Motor neuron (in vitro differentiated cells): Measurements from ENCODE around the gene CEPT1. TPM values are rescaled to one million over a fixed set of nuclear protein-coding genes. Genes with fewer than 3 reads are reported as not detected.

ENCODE experiments used
- ATAC-seq, 8 experiments: fragments of 200-7000 bp; cut with Tn5 transposase; replicated peaks in 6 of 8; 2 replicates each; pipeline ENCODE4 v1.8.0; 2021; ENCODE audit warnings: mild to moderate bottlenecking in 8 of 8, moderate library complexity in 8 of 8
- H3K27ac ChIP-seq, 2 donors: fragments of 250-450 bp; sonication (Bioruptor Pico); 2 replicates each; pipeline ENCODE4 v1.9.0; 2021; ENCODE audit warnings: antibody characterized with exemption in 2 of 2, mild to moderate bottlenecking in 2 of 2, moderate library complexity in 1 of 2
- H3K4me1 ChIP-seq, 2 donors: fragments of 250-450 bp; sonication (Bioruptor Pico); replicated peaks in 1 of 2; 2 replicates each; pipeline ENCODE4 v1.6.1; 2021; ENCODE audit warnings: antibody characterized with exemption in 2 of 2, mild to moderate bottlenecking in 2 of 2, moderate library complexity in 1 of 2
- H3K4me3 ChIP-seq, 5 donors: fragments of 250-450 bp; sonication (Bioruptor Pico); 2 replicates each; pipeline ENCODE4 v1.9.0; 2021; ENCODE audit warnings: antibody characterized with exemption in 5 of 5, mild to moderate bottlenecking in 5 of 5, moderate library complexity in 4 of 5
- WGBS, 10 experiments: fragments of 450-650 bp; shearing (Covaris generic); methylation state at CpG; one replicate each; pipeline ENCODE4 v1.0.0; 2022; 5-methylcytosine and 5-hydroxymethylcytosine counted together
- in situ Hi-C, 9 experiments: fragments of 400-800 bp; cut with MboI; loops; one replicate each; pipeline ENCODE4 v1.15.0; 2021; ENCODE audit warnings: low sequenced_read_pairs in 9 of 9, low pct_unique_long_range_greater_than_20kb in 2 of 9; ENCODE audit not compliant: unreplicated experiment in 9 of 9
- total RNA-seq, 8 experiments: library from RNA; unstranded; fragments of 300-600 nt; gene quantifications; 2 replicates each; pipeline versions ENCODE4 v1.2.3 to v1.2.4, GENCODE V29; 2022

Gene CEPT1
- total RNA-seq, 8 experiments from 2014 or later: 18.7 to 48.5 (median 28.6) TPM

DNA sequence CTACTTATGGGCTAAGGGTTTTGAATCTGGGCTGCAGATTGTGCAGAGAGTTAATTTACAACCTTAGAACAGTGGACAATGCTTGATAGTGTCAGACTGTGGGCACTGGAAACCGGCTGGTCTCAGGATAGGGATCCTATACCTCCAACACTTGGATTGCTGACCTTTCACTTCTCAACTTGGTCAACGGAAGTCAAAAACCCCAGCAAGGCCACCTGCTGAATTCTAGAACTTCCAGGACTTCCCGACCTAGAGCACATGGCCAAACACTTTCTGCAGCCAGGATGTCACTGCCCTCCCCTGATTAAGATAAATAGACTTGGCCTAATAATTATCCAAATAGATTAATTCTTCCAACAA is 60.8 kb downstream of the CEPT1 start:
- no peak overlapping the region for H3K4me3 ChIP-seq
- H3K27ac ChIP-seq: no peak overlapping the region
- no peaks in the 10 kb centered on the region for H3K4me1 ChIP-seq
- in situ Hi-C loops: loop anchor here in 4 of 9 experiments (25.0 kb wide), 3 partner anchors 212 to 587 kb away; partner anchors contain the start of gene DDX20 (in 2 of the 4)
- no peak for ATAC-seq
- 20 to 100% (median 76%) methylated on average over 1 to 3 of the region's 3 CpGs; no CpG with 5 or more reads in 2 of the 10 experiments for WGBS, 10 experiments

DNA sequence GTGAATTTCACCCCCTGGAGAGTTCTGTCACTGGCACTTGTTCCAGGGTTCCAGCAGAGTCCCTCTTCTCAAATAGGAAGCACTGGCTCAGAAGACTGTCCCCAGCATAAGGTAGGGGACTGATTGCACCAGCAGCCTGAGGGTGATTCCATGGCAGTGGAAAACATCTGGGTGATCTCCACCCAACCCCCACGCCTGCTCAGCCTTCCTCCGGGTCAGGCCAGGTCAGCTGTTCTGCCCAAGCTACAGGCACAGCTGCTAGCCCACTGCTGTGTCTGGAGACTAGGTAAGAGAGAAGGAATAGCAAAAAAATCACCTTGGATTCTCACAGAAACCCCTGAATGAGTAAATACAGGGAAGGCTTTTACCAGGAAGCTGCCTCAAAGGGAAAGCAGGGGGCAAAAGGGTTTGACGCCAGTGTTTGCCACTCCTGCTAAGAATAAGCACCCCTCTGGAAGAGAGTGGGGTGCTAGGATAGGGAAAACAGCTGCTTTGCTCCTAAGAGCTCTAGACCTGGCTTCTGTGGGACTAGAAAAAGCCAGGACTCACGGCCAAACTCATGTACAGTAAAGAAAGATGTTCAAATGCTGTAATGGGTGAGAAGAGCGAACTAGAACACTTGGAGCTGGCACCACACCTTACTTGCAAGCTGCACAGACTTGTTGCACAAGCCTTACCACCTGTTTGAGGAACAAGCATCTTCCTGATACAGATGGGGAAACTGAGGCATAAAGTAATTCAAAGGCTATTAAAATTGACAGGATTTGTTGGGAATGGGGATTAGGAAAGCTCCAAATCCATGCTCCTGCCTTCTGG is 61.5 kb downstream of the CEPT1 start:
- in situ Hi-C loops: loop anchor here in 4 of 9 experiments (25.0 kb wide), 3 partner anchors 211 to 586 kb away; partner anchors contain the start of gene DDX20 (in 2 of the 4)
- peak in 1 of 8 experiments; percentile 5 for ATAC-seq
- H3K4me3 ChIP-seq: no peak overlapping the region
- no peak overlapping the region for H3K27ac ChIP-seq
- H3K4me1 ChIP-seq: no peaks in the 10 kb centered on the region
- 18 to 100% (median 80%) methylated on average over 1 to 5 of the region's 5 CpGs; no CpG with 5 or more reads in 1 of the 10 experiments for WGBS, 10 experiments

- Histone ChIP-seq H3K27ac (no peak overlapping the region), H3K4me1 (no peaks in the 10 kb centered on the region), H3K4me3 (no peak overlapping the region)
- in situ Hi-C loops: loop anchor here in 4 of 9 experiments (25.0 kb wide), 3 partner anchors 210 to 585 kb away; partner anchors contain the start of gene DDX20 (in 2 of the 4)
- 90 to 100% (median 100%) methylated on average over 1 of the region's 1 CpG; no CpG with 5 or more reads in 2 of the 10 experiments for WGBS, 10 experiments
- ATAC-seq: no peak
These were observed 62.3 kb downstream of the CEPT1 start for GRCh38 chr1:111202366-111202706.

- Histone ChIP-seq H3K27ac (no peak overlapping the region), H3K4me1 (no peaks in the 10 kb centered on the region), H3K4me3 (no peak overlapping the region)
- WGBS, 10 experiments: 63 to 100% (median 89%) methylated on average over 1 to 4 of the region's 4 CpGs; no CpG with 5 or more reads in 2 of the 10 experiments
- ATAC-seq: peak in 1 of 8 experiments; percentile 27
- in situ Hi-C loops: loop anchor here in 4 of 9 experiments (25.0 kb wide), 3 partner anchors 209 to 584 kb away; partner anchors contain the start of gene DDX20 (in 2 of the 4)
These were observed 62.9 kb downstream of the CEPT1 start for GRCh38 chr1:111202707-111203623.

GRCh38 chr1:111203681-111204200 is 63.7 kb downstream of the CEPT1 start:
- in situ Hi-C loops: loop anchor here in 4 of 9 experiments (25.0 kb wide), 3 partner anchors 209 to 584 kb away; partner anchors contain the start of gene DDX20 (in 2 of the 4)
- peak overlapping the region; percentile 10 to 32 (median 26) for H3K4me3 ChIP-seq
- H3K4me1 ChIP-seq: no peaks in the 10 kb centered on the region
- ATAC-seq: peak in 6 of 8 experiments; percentile 48 to 71 (median 60)
- H3K27ac ChIP-seq: no peak overlapping the region
- WGBS, 10 experiments: 25 to 87% (median 82%) methylated on average over 2 to 6 of the region's 41 CpGs; no CpG with 5 or more reads in 6 of the 10 experiments

GRCh38 chr1:111204201-111204982 is 64.4 kb downstream of the CEPT1 start:
- Histone ChIP-seq H3K27ac (no peak overlapping the region), H3K4me3 (peak overlapping the region; percentile 10 to 32 (median 26)), H3K4me1 (no peaks in the 10 kb centered on the region)
- in situ Hi-C loops: loop anchor here in 4 of 9 experiments (25.0 kb wide), 3 partner anchors 208 to 583 kb away; partner anchors contain the start of gene DDX20 (in 2 of the 4)
- WGBS, 10 experiments: 9 to 100% (median 46%) methylated on average over 2 to 11 of the region's 61 CpGs; no CpG with 5 or more reads in 3 of the 10 experiments
- ATAC-seq: peak in 7 of 8 experiments; percentile 31 to 79 (median 62)

- in situ Hi-C loops: loop anchor here in 4 of 9 experiments (25.0 kb wide), 3 partner anchors 207 to 582 kb away; partner anchors contain the start of gene DDX20 (in 2 of the 4)
- Histone ChIP-seq H3K4me3 (no peak overlapping the region), H3K27ac (no peak overlapping the region)
These were observed 65.1 kb downstream of the CEPT1 start for GRCh38 chr1:111204983-111205713.

GRCh38 chr1:111205714-111206050 is 65.7 kb downstream of the CEPT1 start:
- no peak for ATAC-seq
- WGBS, 10 experiments: 14 to 100% (median 89%) methylated on average over 2 of the region's 2 CpGs; no CpG with 5 or more reads in 2 of the 10 experiments
- Histone ChIP-seq H3K4me1 (no peaks in the 10 kb centered on the region), H3K4me3 (no peak overlapping the region), H3K27ac (no peak overlapping the region)
- in situ Hi-C loops: loop anchor here in 4 of 9 experiments (25.0 kb wide), 3 partner anchors 207 to 582 kb away; partner anchors contain the start of gene DDX20 (in 2 of the 4)

More at GRCh38 chr1:111204983-111205713, 65.1 kb downstream of the CEPT1 start:
- no peak for ATAC-seq
- WGBS, 10 experiments: 66 to 83% (median 74%) methylated on average over 3 to 9 of the region's 9 CpGs; no CpG with 5 or more reads in 2 of the 10 experiments
- no peaks in the 10 kb centered on the region for H3K4me1 ChIP-seq

DNA sequence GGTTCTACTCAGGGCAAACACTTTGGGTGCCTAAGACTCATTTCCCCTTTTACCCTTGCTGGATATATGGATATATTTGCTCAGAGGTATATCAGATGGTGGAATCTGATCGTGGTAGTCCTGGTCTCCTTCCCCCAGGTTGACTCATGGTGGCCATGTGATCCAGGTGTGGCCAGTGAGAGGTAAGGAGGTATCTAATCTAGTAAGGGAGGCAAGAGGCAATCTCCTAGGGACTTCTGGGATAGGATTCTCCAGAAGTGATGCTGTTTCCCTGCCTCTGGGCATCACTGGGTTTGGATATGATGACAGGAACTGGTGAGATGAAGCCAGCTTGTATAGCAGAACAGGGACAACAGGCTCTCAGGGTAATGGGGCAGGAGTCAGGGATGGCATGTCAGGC is 68.9 kb downstream of the CEPT1 start:
- in situ Hi-C loops: loop anchor here in 4 of 9 experiments (25.0 kb wide), 3 partner anchors 203 to 578 kb away; partner anchors contain the start of gene DDX20 (in 2 of the 4)
- no peak overlapping the region for H3K4me3 ChIP-seq
- no peak overlapping the region for H3K27ac ChIP-seq
- no peaks in the 10 kb centered on the region for H3K4me1 ChIP-seq
- WGBS, 10 experiments: 0 to 78% (median 42%) methylated on average over 1 of the region's 1 CpG; no CpG with 5 or more reads in 4 of the 10 experiments
- no peak for ATAC-seq

- Histone ChIP-seq H3K4me1 (no peaks in the 10 kb centered on the region), H3K27ac (no peak overlapping the region), H3K4me3 (no peak overlapping the region)
- ATAC-seq: no peak
- 18 to 100% (median 76%) methylated on average over 1 to 4 of the region's 4 CpGs for WGBS, 10 experiments
- in situ Hi-C loops: loop anchor here in 4 of 9 experiments (25.0 kb wide), 3 partner anchors 203 to 578 kb away; partner anchors contain the start of gene DDX20 (in 2 of the 4)
These were observed 69.6 kb downstream of the CEPT1 start for GRCh38 chr1:111209622-111210021.

DNA sequence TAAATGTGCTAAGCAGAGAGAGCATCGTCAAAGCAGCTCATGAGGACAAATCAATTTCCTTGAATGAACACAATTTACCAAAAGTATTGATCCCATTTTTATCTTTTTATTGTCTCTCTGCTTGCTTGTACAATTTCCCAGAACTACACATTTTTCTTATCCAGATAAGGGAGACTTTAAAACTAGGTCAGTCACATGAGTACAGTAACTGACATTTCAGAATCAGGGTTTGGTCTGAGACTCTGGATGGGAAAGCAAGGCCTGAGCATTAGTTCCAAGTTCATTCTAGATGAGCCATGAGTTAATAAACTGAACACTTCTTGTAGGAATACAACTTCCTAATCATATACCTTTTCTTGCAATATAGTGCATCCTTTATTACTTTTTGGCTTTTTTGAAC is 71.9 kb downstream of the CEPT1 start:
- H3K4me1 ChIP-seq: no peaks in the 10 kb centered on the region
- 50 to 100% (median 85%) methylated on average over 1 of the region's 1 CpG; no CpG with 5 or more reads in 2 of the 10 experiments for WGBS, 10 experiments
- in situ Hi-C loops: loop anchor here in 4 of 9 experiments (25.0 kb wide), 3 partner anchors 200 to 575 kb away; partner anchors contain the start of gene DDX20 (in 2 of the 4)
- H3K4me3 ChIP-seq: no peak overlapping the region
- no peak overlapping the region for H3K27ac ChIP-seq
- ATAC-seq: no peak
